ENCODE measurements around the gene LUC7L3. TPM values are rescaled to one million over a fixed set of nuclear protein-coding genes. Genes with fewer than 3 reads are reported as not detected.

The LUC7L3 gene
- total RNA-seq, 1 experiment from 2014 or later: 154 TPM

DNA sequence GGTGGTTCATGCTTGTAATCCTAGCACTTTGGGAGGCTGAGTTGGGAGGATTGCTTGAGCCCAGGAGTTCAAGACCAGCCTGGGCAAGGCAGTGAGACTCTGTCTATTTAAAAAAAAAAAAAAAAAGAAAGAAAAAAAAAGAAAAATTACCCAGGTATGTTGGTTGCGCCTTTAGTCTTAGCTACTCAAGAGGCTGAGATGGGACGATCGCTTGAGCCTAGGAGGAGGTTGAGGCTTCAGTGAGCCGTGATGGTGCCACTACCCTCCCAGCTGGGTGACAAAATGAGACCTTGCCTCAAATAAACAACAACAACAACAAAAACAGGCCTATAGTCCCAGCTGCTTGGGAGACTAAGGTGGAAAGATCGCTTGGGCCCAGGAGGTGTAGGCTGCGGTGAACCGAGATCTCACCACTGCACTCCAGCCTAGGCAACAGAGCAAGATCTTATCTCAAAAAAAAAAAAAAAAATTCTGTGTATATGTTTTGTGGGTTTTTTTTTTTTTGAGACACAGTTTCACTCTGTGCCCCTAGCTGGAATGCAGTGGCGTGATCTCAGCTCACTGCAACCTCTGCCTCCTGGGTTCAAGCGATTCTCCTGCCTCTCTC lies 60.4 kb downstream of the LUC7L3 start:
- no peak overlapping the region for H3K27ac Mint-ChIP-seq
- Histone ChIP-seq H3K79me1 (ENCODE audit: insufficient read depth, low read depth, low read length, poor library complexity, severe bottlenecking) (no peaks in the 10 kb centered on the region), H4K8ac (replicated peaks; ENCODE audit: insufficient read length, low read depth, low read length) (no peak overlapping the region), H2BK12ac (ENCODE audit: insufficient read length, low read depth, low read length) (no peak overlapping the region), H3K4me1 (ENCODE audit: insufficient read depth, low read length) (no peaks in the 10 kb centered on the region), H4K20me1 (ENCODE audit: control insufficient read depth, insufficient read depth, insufficient read length) (no peaks in the 10 kb centered on the region), H3K79me2 (ENCODE audit: insufficient read depth, low read length) (no peaks in the 10 kb centered on the region), H4K5ac (ENCODE audit: insufficient read length, low read depth, low read length) (no peak overlapping the region), H2BK5ac (ENCODE audit: insufficient read length, low read length) (no peak overlapping the region), H2AK5ac (ENCODE audit: insufficient read length, low read length) (no peak overlapping the region), H2AFZ (ENCODE audit: low read length) (no peak overlapping the region), H4K91ac (ENCODE audit: insufficient read length, low read depth, low read length) (no peak overlapping the region), H3K27ac (ENCODE audit: insufficient read length, low read depth, low read length) (no peak overlapping the region), H3K9ac (ENCODE audit: extremely low read depth, insufficient read length, low read length) (no peak overlapping the region), H2BK120ac (ENCODE audit: low read depth, low read length, poor library complexity, severe bottlenecking) (no peak overlapping the region), H3K27me3 (ENCODE audit: insufficient read depth, low read length) (no peaks in the 10 kb centered on the region), H3K9me3 (ENCODE audit: control insufficient read depth, low read depth, low read length) (no peaks in the 10 kb centered on the region), H3K23ac (ENCODE audit: insufficient read length, low read depth, low read length) (no peak overlapping the region), H3K18ac (ENCODE audit: insufficient read length, low read depth, low read length) (no peak overlapping the region), H3K56ac (ENCODE audit: insufficient read length, low read depth, low read length) (no peak overlapping the region), H3T11ph (ENCODE audit: low read length) (no peak overlapping the region), H2BK20ac (ENCODE audit: low read depth, low read length, poor library complexity, severe bottlenecking) (no peak overlapping the region), H3K14ac (ENCODE audit: insufficient read depth, low read length) (no peak overlapping the region), H2BK15ac (ENCODE audit: low read depth, low read length) (no peak overlapping the region), H3K4me2 (ENCODE audit: insufficient read depth, insufficient read length, low read length) (no peak overlapping the region), H3K4ac (ENCODE audit: low read depth, low read length) (no peak overlapping the region), H3K23me2 (ENCODE audit: insufficient read length, low read depth, low read length, poor library complexity, severe bottlenecking) (no peaks in the 10 kb centered on the region)
- no peaks in the 10 kb centered on the region for H3K27me3 Mint-ChIP-seq (ENCODE audit: low read depth)
- WGBS (ENCODE audit: extremely low coverage, insufficient read length, low lambda C conversion rate): no CpG with 5 or more reads among the region's 9 CpGs
- H3K36me3 Mint-ChIP-seq (ENCODE audit: insufficient read depth in 1 of 3, low read depth in 3 of 3): no peaks in the 10 kb centered on the region; a peak in 1 of 7 replicates
- H3K9me3 Mint-ChIP-seq: no peaks in the 10 kb centered on the region
- H3K4me3 Mint-ChIP-seq: no peak overlapping the region
- TF ChIP-seq, protein P1, sequence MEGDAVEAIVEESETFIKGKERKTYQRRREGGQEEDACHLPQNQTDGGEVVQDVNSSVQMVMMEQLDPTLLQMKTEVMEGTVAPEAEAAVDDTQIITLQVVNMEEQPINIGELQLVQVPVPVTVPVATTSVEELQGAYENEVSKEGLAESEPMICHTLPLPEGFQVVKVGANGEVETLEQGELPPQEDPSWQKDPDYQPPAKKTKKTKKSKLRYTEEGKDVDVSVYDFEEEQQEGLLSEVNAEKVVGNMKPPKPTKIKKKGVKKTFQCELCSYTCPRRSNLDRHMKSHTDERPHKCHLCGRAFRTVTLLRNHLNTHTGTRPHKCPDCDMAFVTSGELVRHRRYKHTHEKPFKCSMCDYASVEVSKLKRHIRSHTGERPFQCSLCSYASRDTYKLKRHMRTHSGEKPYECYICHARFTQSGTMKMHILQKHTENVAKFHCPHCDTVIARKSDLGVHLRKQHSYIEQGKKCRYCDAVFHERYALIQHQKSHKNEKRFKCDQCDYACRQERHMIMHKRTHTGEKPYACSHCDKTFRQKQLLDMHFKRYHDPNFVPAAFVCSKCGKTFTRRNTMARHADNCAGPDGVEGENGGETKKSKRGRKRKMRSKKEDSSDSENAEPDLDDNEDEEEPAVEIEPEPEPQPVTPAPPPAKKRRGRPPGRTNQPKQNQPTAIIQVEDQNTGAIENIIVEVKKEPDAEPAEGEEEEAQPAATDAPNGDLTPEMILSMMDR (conservative IDR thresholded peaks at IDR 0.05): no peak
- no peak for DNase-seq
- peaks cover 2 to 3% of the 10 kb centered on the region in 2 experiments; a peak in 2 of 4 replicates for H3K4me1 Mint-ChIP-seq
